NCI-H187 (cell line): ENCODE data around the gene OR51G1.
"Not testable (repeated sequence)": the region's sequence is repeated elsewhere in the genome, so short reads cannot be mapped to it uniquely, and the experiment has no call there.

Experiments
- DNase-seq, 2 experiments: peaks; one replicate each; lab custom pipeline; 2025; lab: John Stamatoyannopoulos, UW

OR51G1 gene, protein sequence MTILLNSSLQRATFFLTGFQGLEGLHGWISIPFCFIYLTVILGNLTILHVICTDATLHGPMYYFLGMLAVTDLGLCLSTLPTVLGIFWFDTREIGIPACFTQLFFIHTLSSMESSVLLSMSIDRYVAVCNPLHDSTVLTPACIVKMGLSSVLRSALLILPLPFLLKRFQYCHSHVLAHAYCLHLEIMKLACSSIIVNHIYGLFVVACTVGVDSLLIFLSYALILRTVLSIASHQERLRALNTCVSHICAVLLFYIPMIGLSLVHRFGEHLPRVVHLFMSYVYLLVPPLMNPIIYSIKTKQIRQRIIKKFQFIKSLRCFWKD

DNA sequence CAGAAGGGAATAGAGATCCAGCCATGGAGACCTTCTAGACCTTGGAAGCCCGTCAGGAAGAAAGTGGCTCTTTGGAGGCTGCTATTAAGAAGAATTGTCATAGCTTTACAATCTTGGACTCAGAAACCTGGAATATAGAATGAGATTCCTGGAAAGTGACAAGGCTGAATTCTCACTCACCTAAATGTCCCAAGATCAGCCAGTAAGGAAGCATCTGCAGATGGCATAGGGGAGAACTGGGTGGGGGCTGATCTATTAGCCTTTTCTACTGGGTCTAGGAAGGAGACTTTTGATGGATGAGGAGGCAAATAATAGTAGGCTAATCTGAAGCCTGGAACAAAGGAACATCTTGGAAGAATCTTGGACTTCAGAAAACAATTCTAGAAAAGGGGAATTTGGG is at the start of gene OR51G1:
OR51G1 (minus strand) TSS at position 101 of the 400 bp plus-strand sequence; CDS start at position 101, 0 bp downstream.
- no peak for DNase-seq

DNA sequence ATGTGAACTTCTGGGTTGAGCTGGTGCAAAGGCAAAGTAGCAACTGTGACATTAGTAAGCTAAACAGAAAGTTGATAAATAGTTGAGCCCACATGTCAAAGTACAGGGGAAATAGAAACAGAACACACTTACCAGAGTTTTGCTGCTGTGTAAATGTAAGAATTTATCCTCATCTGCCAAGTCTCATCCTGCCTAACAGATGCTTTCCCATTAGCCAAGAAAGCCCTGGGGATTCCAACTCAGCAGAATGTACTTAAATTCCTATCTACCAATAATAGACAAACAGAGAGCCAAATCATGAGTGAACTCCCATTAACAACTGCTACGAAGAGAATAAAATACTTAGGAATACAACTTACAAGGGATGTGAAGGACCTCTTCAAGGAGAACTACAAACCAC is 38.7 kb upstream of the OR51G1 start:
- DNase-seq = no peak

DNA sequence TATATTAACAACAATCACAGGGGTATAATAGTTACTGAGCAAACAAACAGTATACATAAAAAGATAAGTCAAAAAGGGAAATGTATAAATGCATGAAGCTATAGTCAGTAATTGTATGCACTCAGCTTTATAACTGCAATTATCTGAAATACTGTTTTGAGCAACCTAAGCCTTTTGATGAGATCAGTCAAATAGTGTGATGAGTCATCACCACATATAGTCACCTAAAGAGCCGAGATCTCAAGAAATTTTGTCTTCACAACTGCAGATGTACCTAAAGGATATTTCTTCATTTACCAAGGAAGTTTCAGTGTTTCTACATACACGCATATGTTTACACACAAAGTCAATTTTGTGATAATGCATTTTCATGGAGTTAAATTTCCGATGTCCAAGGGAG is 36.7 kb upstream of the OR51G1 start:
- no peak for DNase-seq

DNA sequence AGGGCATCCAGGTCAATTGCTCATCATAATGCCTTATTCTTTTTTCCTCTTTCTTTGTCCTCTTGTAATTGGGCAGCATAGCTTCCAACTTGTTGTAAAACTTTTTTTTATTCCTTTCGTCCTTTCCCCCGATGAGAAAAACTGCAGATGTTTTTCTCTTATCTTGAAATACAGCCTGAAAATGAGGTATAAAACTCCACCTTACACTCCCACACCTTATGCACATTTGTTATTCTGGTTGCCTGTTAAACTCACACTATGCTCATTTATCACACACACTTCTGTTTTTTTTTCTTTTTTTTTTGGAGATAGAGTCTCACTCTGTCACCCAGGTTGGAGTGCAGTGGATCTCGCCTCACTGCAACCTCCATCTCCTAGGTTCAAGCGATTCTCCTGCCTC is 33.3 kb upstream of the OR51G1 start:
- DNase-seq = no peak

DNA sequence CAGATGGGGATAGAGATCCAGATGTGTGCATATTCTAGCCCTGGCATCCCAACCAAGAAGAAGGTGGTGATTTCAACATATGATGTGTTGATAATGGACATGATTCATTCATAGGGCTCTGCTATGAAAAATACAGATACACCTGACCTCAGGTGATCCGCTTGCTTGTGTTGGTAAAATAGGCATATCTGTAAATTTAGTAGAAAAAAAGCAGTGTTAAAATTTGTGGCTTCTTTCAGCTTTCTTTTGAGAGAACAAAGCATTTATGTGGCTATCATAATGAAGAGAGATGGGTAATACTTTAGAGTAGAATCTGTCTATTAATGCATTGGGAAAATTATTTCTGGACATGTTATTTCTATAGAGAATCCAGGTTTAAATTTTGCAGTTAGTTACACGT is 31.5 kb upstream of the OR51G1 start, which contains the start of gene OR51A2:
OR51A2 (minus strand) TSS at position 101 of the 400 bp plus-strand sequence; CDS start at position 101, 0 bp downstream.
- DNase-seq = not testable (repeated sequence)

DNA sequence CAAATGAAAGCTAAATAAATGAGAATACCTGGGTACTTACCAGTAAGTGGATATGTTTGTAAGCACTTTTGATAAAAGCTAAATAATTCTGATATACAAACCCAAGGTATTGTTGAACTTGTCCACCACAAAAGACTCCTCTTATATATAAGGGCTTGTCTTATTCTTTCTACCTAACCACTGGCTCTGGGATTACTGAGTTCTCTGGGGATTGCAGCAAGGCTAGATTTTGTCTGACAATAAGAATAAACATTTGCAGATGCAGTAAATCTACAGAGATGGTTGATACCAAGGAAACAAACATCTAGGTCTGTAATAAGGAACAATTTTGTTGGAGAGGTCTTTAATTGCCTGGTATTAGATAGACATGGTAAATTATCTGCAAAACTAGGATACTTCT is 23.4 kb upstream of the OR51G1 start, which contains the start of gene OR51A4:
OR51A4 (minus strand) TSS at position 101 of the 400 bp plus-strand sequence. CDS start 505 bp downstream, outside the sequence.
- no peak for DNase-seq

DNA sequence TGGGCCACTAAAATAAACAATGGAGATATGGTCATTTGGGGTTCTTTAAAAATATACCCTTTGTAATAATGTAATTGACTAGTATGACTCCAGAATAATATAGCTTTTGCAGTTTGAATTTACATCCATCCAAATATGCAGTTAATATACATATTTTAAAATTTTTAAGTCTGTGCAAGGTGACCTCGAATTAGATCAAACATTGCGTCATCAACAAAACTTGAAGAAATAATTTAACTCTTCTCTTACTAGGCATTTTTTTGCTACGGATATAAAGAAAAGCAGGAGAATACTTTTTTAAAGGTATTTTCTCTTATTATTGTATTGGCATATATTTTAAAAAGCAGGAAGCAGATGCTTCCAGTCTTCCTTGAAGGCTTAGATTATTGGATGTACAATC is 12.6 kb upstream of the OR51G1 start:
- DNase-seq = no peak

DNA sequence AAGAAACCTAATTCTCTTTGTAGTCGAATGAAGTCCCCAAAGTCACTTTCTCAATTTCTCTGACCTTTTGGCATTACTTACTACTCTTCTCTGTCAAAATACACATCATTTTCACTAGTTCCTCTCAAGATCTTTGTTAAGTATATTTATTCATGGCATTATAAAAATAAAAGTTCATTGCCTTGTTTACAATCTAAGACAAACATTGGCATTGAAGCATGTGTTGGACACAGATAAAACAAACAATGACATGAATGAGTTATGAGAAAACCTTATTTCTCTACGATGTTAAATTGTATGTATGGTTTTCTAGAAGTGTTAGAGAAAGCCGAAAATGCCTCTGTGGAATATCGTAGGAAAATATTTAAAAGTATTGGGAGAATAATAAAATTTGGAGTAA is 8.6 kb upstream of the OR51G1 start:
- DNase-seq = no peak

DNA sequence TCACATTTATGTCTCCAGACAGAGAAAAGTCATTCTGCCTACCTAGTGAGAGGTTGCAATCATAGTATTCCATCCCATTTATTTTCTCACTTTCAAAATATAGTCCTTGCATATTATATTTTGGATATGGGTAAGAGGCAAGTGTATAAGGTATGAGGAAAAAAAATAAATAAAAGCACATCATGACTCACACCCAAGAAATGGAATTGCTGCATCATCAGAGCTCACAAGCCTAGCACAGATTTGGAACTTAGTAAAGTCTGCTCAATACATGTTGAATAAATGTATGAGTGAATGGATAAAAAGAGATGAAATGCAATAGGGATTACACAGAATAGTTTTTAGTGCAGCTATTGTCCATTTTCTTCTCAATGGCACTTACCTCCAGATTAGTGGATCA is 2.5 kb upstream of the OR51G1 start:
- no peak for DNase-seq

DNA sequence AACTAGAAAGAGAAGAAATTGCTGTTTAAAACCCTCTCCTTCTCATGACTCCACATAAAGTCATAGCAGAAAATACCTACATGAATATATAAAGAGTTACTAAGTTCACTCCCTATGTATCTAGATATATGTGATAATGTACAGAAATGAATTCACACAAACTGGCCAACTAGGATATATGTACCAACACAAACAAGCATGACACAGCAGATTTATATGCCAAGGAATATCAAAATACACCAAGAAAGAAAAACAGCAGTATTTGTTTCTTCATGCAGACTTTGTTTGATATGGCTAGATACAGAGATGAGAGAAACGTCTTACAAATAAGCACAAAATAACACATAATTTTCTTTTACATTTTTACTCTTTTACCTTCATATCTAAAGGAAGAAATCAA is 1.8 kb downstream of the OR51G1 start:
- no peak for DNase-seq

DNA sequence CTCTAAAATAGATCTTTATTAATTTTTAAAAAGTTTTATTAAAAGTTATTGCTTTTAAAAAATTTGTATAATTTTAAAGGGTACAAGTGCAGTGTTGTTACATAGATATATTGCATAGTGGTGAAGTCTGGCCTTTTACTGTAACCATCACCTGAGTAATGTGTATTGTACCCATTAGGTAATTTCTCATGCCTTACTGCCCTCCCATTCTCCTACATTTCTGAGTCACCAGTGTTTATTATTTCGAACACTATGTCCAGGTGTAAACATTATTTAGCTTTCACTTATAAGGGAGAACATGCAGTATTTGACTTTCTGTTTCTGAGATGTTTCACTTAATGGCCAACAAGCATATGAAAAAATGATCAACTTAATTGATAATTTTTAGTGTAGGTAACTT is 2.3 kb downstream of the OR51G1 start:
- DNase-seq = no peak

DNA sequence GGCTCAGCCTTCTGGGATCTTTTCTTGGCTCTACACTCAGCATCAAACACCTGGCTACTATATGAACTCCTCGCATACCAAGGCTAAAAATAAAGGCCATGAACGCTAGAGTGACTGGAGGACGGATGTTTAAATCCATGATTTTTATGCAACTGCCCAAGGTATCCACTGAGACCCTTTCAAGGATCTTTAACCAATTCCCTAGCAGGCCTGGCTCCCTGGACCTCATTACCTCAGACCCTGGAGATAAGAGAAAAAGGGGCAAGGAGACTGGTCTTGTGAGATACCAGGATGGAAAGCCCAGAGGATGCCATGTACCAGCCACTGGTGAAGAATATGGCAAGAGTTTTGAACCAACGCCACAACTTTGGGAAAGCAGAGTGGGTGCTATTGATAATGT is 4.9 kb downstream of the OR51G1 start, which contains the start of gene OR51G2:
OR51G2 (minus strand) TSS at position 101 of the 400 bp plus-strand sequence. CDS start 3,687 bp downstream, outside the sequence.
- DNase-seq = no peak

DNA sequence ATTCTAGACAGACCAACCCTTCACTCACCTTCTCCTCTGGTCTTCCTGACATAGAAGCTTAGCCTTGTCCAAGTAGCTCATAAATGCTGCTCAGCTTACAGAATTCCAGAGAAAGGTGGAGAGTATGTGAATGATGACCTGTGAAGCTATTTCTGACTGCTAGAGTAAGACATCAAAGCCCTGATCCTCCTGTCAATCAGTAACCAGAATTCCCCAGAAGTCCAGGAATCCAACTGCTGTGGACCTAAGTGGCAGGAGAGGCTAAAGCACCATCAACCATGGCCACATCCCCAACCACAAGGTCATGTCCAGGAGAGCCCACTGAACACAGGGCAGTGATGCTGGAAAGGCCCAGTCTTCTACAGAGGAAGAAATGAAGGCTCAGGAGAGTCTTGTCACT is 7.6 kb downstream of the OR51G1 start:
- no peak for DNase-seq

DNA sequence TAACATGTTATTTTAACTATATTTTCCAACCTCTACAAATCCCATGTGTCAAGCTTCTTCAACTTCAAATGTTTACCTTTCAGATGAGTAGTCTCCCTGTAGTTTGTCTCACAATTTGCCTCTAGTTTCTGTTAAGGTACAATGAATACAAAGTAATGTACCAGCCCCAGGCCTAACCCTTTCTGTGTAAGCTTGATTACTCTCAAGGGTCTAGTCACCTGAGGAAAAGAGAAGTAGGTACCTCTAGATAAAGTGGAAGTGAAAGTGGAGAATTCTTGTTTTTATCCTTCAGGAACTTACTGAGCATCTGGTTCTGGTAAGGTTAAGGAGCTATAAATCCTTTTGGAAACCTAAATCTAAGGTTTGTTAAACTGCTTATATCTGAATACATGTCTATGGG is 20.7 kb downstream of the OR51G1 start, which contains the start of gene OR51A7:
OR51A7 (plus strand) TSS at position 300 of the 400 bp plus-strand sequence. CDS start 3,587 bp downstream, outside the sequence.
- no peak for DNase-seq

DNA sequence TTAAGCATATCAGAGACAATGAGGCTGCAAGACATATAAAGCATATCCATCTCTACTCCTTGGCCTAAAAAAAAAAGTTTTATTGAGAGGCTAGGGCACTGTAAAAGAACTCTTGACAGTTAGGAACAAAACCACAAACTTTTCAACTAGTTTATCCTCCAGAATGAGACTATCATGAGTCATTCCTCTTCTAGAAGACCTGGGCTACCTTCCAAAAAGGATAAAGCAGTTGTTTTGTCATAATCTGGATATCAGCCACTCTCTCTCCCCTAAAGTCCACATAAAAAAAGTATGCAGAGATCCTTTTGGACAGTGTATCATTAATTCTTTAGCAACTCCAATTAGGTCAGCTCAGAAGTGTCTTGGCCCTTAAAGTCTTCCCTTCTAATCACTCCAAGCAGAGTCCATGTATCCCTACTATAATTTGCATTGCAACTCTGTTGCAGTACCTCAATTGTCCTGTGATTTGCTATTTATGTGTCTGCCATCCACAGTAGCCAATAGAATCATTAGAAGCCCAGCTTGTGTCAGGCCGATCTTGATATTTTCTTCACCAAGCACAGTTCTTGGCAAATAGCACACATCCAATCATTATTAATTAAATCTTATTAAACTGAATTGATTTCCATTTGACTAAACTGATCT is 32.0 kb downstream of the OR51G1 start:
- no peak for DNase-seq

DNA sequence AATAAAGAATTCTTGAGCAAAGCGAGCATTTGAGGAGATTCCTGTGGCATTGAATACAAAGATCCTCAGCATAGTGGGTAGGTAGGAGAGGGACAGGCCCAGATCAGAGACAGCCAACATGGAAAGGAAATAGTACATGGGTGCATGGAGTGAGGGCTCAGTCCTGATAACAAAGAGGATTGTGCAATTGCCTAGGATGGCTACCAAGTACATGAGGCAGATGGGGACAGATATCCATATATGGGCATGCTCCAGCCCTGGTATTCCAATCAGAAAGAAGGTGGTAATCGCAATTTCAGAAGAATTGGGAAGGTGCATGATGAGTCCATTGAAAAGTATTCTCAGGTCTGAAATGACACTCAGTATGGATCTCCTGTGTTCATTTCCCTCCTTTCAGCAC is 33.9 kb downstream of the OR51G1 start:
- DNase-seq = no peak

DNA sequence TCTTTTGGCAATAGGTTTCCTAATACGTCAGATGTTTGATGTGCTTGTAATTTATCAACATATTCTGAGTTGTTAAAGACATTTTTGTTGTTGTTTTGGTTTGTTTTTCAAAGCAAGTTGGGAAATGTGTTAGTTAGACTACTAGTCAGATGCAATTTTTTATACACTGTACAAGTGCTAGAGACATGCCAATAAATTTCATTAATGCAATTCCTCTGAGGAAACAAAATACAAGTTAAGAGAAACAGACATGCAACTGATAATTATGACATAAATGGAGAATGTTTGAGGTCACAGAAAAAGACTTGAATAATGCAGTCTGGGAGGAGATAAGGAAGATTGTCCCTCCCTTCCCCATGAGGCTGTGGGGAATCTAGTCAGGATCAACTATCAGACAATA is 36.5 kb downstream of the OR51G1 start:
- no peak for DNase-seq

DNA sequence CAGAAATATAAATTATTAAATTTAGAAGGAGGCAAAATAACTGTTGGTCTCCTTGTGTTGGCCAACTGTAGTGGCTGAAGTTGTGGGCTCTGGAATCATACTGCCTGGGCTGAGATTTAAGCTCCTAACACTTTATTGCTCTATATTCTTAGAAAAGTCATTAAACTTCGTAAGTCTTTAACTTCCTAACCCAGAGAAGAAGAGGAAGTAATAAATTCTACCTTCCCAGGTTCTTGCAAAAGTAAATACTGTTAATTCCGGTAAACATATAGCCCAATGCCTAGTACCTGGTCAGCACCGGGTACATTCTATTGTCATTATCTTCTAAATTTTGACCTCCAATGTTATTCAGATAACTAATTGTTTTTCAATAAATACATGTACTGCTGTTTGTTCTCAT is 38.0 kb downstream of the OR51G1 start:
- DNase-seq = no peak

DNA sequence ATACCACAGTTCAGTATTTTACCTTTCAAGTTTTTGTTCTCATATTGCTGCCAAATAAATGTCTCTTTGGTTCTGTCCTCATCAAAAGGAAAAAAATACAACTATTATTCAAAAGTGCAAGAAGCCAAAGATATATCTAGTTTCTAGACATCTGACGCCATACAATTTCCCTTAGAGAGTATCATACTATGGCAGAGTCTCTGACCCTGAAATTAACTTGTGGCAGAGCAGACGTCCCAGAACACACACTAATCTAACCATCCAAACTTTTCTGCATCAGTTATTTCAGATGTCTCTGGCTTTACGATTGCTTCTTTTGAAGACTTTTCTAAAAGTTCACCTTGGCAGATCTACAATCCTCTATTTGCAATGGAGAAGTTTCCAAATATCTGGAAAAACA is 39.8 kb downstream of the OR51G1 start:
- DNase-seq = no peak

DNA sequence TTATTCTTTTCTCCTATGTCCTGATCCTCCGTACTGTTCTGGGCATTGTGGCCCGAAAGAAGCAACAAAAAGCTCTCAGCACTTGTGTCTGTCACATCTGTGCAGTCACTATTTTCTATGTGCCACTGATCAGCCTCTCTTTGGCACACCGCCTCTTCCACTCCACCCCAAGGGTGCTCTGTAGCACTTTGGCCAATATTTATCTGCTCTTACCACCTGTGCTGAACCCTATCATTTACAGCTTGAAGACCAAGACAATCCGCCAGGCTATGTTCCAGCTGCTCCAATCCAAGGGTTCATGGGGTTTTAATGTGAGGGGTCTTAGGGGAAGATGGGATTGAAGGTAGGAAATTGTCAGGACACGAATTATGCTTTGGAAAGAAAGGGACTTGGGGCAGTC is 41.6 kb downstream of the OR51G1 start:
- DNase-seq = no peak

DNA sequence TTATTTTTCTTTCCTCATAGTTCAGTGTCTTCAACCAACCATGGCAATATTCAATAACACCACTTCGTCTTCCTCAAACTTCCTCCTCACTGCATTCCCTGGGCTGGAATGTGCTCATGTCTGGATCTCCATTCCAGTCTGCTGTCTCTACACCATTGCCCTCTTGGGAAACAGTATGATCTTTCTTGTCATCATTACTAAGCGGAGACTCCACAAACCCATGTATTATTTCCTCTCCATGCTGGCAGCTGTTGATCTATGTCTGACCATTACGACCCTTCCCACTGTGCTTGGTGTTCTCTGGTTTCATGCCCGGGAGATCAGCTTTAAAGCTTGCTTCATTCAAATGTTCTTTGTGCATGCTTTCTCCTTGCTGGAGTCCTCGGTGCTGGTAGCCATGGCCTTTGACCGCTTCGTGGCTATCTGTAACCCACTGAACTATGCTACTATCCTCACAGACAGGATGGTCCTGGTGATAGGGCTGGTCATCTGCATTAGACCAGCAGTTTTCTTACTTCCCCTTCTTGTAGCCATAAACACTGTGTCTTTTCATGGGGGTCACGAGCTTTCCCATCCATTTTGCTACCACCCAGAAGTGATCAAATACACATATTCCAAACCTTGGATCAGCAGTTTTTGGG is 42.2 kb downstream of the OR51G1 start, which contains the start of gene OR51T1:
OR51T1 (plus strand) TSS at position 41 of the 641 bp plus-strand sequence; CDS start at position 41, 0 bp downstream.
- no peak for DNase-seq

DNA sequence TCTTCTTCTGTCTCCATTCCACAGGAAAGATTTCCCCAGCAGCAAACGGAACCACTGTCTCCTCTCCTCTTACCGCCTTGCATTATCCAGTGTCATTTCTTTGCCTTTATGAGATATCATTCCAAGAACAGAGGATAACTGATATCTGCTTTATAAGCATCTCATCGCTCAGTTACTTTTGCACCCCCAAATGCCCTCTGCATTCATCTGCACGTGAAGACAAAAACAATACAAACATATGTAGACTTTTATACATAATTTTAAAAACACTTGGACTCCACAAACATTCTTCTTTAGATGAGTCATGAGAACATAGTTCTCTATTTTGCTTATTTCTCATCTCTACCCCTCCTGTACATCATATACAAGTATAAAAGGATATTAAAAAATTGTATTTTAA is 43.0 kb downstream of the OR51G1 start:
- DNase-seq = no peak
